Fibroblast of lung (primary cell): ENCODE results near the gene ATP2A1.

Experiments
- EZH2 ChIP-seq: IDR thresholded peaks from 2 replicates; pipeline ENCODE4 v1.5.1; 2012; ENCODE audit warnings: low read length, control low read depth, mild to moderate bottlenecking; ENCODE audit errors: missing control alignments
- TF ChIP-seq, protein P1 (sequence below), 2 donors: IDR thresholded peaks in 1 of 2; conservative IDR thresholded peaks in 1 of 2; 1 replicate in 1 of 2; 2 replicates in 1 of 2; pipeline ENCODE4 v1.5.1; 2011 to 2012; ENCODE audit warnings: low read length in 2 of 2, control low read depth in 1 of 2, inconsistent platforms in 1 of 2, low read depth in 1 of 2, mild to moderate bottlenecking in 1 of 2

DNA sequence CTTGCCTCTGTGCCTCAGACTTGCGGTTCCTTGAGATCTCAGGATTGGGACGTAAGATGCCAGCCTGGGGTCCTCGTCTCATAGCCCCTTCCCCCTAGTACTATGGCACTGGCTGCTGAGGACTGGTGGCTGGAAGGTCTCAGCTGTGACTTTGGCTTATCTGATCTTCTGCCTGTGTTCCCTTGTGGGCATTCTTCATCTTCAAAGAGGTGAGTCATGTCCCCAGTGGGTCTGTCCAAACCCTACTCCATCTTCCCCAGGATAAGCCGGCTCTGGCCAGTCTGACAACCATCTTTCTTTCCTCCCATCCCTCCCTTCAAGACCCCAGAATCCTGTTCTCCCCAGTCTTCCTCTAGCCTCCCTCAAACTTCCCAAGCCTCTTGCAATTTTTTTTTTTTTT is 57.1 kb downstream of the ATP2A1 start:
- TF ChIP-seq, protein P1, sequence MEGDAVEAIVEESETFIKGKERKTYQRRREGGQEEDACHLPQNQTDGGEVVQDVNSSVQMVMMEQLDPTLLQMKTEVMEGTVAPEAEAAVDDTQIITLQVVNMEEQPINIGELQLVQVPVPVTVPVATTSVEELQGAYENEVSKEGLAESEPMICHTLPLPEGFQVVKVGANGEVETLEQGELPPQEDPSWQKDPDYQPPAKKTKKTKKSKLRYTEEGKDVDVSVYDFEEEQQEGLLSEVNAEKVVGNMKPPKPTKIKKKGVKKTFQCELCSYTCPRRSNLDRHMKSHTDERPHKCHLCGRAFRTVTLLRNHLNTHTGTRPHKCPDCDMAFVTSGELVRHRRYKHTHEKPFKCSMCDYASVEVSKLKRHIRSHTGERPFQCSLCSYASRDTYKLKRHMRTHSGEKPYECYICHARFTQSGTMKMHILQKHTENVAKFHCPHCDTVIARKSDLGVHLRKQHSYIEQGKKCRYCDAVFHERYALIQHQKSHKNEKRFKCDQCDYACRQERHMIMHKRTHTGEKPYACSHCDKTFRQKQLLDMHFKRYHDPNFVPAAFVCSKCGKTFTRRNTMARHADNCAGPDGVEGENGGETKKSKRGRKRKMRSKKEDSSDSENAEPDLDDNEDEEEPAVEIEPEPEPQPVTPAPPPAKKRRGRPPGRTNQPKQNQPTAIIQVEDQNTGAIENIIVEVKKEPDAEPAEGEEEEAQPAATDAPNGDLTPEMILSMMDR (conservative IDR thresholded peaks at IDR 0.05 in 1 of 2, IDR thresholded peaks at IDR 0.05 in 1 of 2; ENCODE audit: low read depth in 1 of 2, low read length in 2 of 2), result no peak
- no peak for TF ChIP-seq EZH2
